ENCODE data around the gene PEPD. TPM values are rescaled to one million over a fixed set of nuclear protein-coding genes. Genes with fewer than 3 reads are reported as not detected.

PEPD gene
- total and polyA plus RNA-seq, 10 of the 15 experiments (the other 5 are each of a cell fraction or from before 2014, with no cell fraction given): 1.4 to 52.0 (median 20.2) TPM

- ChIA-PET RAD21 (ENCODE audit: unreplicated experiment) (no interaction called here), POLR2A (no interaction called here), SMC1A (ENCODE audit: uncharacterized antibody, unreplicated experiment) (interaction anchor here (0.6 to 0.8 kb wide), 2 partner anchors 9 to 636 kb away, joined by 3 read pairs; no protein-coding TSS in a partner anchor), CTCF (interaction anchor here (1.1 kb wide), 1 partner anchor 406 kb away, joined by 3 read pairs; no protein-coding TSS in a partner anchor)
- Histone ChIP-seq H3K36me3 (ENCODE audit: control insufficient read depth in 2 of 2, insufficient read depth in 2 of 2, low read length in 1 of 2) (no peaks in the 10 kb centered on the region), H3K27ac (ENCODE audit: control insufficient read depth, insufficient read depth) (no peak overlapping the region), H3K27me3 (replicated peaks in 1 of 2; ENCODE audit: control insufficient read depth in 2 of 2, insufficient read depth in 2 of 2, low read length in 1 of 2) (no peaks in the 10 kb centered on the region), H3K4me1 (ENCODE audit: control insufficient read depth, insufficient read depth, low read length) (no peaks in the 10 kb centered on the region), H3K79me2 (ENCODE audit: control insufficient read depth, insufficient read depth, low read length) (no peaks in the 10 kb centered on the region), H3K9me3 (replicated peaks; ENCODE audit: control insufficient read depth, insufficient read depth, low read length) (no peaks in the 10 kb centered on the region), H3K4me2 (ENCODE audit: control insufficient read depth, insufficient read depth) (no peak overlapping the region), H2AFZ (ENCODE audit: control insufficient read depth, low read depth, low read length) (no peak overlapping the region), H3K4me3 (no peak overlapping the region), H4K20me1 (ENCODE audit: control insufficient read depth, insufficient read depth) (no peaks in the 10 kb centered on the region), H3K9ac (ENCODE audit: control insufficient read depth, insufficient read depth, low read length) (no peak overlapping the region)
- DNase-seq (ENCODE audit: low read depth, low spot score) (no peak), FAIRE-seq (no peak), ATAC-seq (no peak)
- 9% methylated on average over 5 of the region's 5 CpGs for WGBS (ENCODE audit: insufficient coverage, insufficient replicate concordance, low lambda C conversion rate, missing lambda C conversion rate)
- intact Hi-C loops (cut with micrococcal nuclease; ENCODE audit: unreplicated experiment): no loop called here
- no TSS peak for BruUV-seq (replicated peaks)
- TF ChIP-seq TAF1 (IDR thresholded peaks at IDR 0.05; ENCODE audit: borderline replicate concordance, low read depth, low read length) (no peak), NFYB (IDR thresholded peaks at IDR 0.05; ENCODE audit: insufficient read depth, low read depth, low read length) (no peak), CREB1 (IDR thresholded peaks at IDR 0.05; ENCODE audit: low read depth) (no peak), SIX5 (IDR thresholded peaks at IDR 0.05; ENCODE audit: low read depth, low read length, severe bottlenecking) (no peak), JUNB (IDR thresholded peaks at IDR 0.05) (no peak)
- in situ Hi-C loops (cut with MboI): no loop called here
Observed at GRCh38 chr19:33550768-33551167, 29.2 kb upstream of the PEPD start.

- RAD21 ChIA-PET (ENCODE audit: unreplicated experiment): no interaction called here
- BruUV-seq (replicated peaks): no TSS peak
- Histone ChIP-seq H4K20me1 (ENCODE audit: control insufficient read depth, insufficient read depth) (no peaks in the 10 kb centered on the region), H3K79me2 (ENCODE audit: control insufficient read depth, insufficient read depth, low read length) (no peaks in the 10 kb centered on the region), H2AFZ (ENCODE audit: control insufficient read depth, low read depth, low read length) (no peak overlapping the region), H3K4me1 (ENCODE audit: control insufficient read depth, insufficient read depth, low read length) (no peaks in the 10 kb centered on the region), H3K27me3 (replicated peaks in 1 of 2; ENCODE audit: control insufficient read depth in 2 of 2, insufficient read depth in 2 of 2, low read length in 1 of 2) (no peaks in the 10 kb centered on the region), H3K9ac (ENCODE audit: control insufficient read depth, insufficient read depth, low read length) (no peak overlapping the region), H3K27ac (ENCODE audit: control insufficient read depth, insufficient read depth) (no peak overlapping the region), H3K9me3 (replicated peaks; ENCODE audit: control insufficient read depth, insufficient read depth, low read length) (no peaks in the 10 kb centered on the region), H3K36me3 (ENCODE audit: control insufficient read depth in 2 of 2, insufficient read depth in 2 of 2, low read length in 1 of 2) (no peaks in the 10 kb centered on the region), H3K4me3 (no peak overlapping the region), H3K4me2 (ENCODE audit: control insufficient read depth, insufficient read depth) (no peak overlapping the region)
- TF ChIP-seq NBN (IDR thresholded peaks at IDR 0.05): no peak
- 0% methylated on average over 3 of the region's 3 CpGs for WGBS (ENCODE audit: insufficient coverage, insufficient replicate concordance, low lambda C conversion rate, missing lambda C conversion rate)
- POLR2A ChIA-PET: no interaction called here
- no peak for ATAC-seq
- SMC1A ChIA-PET (ENCODE audit: uncharacterized antibody, unreplicated experiment): no interaction called here
- no peak for FAIRE-seq
- in situ Hi-C loops (cut with MboI) (no loop called here), intact Hi-C loops (cut with micrococcal nuclease; ENCODE audit: unreplicated experiment) (no loop called here)
- no peak for DNase-seq (ENCODE audit: low read depth, low spot score)
- CTCF ChIA-PET: interaction anchor here (0.7 kb wide), 1 partner anchor 124 kb away, joined by 3 read pairs; no protein-coding TSS in a partner anchor
Observed at GRCh38 chr19:33547676-33548075, 26.1 kb upstream of the PEPD start.
